T-helper 9 cell (primary cell): Measurements from ENCODE around the gene SMAP2.
A peak's percentile ranks its signal among the peaks of the same experiment; 100 is the strongest.

ENCODE experiments used
- DNase-seq: peaks from one replicate; pipeline ENCODE4 v3.0.0-alpha.2; 2020

The SMAP2 gene

DNA sequence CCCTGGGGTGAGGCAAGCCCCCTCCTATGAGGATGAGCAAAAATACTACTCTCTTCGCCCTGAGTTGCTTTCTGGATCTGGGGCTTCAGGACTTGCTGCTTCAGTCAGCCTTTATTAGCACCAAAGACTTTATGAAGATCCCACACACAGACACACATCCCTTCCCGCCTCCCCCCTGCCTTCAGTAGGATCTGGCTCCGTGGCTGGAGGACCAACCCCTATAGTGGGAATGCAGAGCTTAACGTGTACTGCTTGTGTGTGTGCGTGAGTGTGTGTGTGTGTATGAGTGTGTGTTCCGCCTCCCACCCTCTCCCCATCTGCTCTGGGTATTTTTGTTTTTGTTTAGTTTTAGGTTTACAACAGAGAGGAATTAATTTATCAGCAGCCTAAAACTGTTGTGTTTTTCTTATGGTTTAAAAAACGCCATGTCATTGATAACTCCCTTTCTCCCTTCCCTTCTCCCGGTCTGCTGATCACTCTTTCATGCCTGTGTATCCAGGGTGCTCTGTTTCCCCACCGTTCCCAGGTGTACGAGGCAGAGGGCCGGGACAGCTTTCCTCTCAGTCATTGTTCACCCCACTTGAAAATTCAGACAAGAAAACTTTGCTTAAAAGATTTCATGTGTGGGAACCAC, 49.2 kb downstream of the SMAP2 start:
- no peak for DNase-seq

GRCh38 chr1:40423264-40423642, 49.7 kb downstream of the SMAP2 start:
- DNase-seq = no peak

- no peak for DNase-seq
These were observed 50.6 kb downstream of the SMAP2 start for GRCh38 chr1:40423951-40424618.

DNA sequence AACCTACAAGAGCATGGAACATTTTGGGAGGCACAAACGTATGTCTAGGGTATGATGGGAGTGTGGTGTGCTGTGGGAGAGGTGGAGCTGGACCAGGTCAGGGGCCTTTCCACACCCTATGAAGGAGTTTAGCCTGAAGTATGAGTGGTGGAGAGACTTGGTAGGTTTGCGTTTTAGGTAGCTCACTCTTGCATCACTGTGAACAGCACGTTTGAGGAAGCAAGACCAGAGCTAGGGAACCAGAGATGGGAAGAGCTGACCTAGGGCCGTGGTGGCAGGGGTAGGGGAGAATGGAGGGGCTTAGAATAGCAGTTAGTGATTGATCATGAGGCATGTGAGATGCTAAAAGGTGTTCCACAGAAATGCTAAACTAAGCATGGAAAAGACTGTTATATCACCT, 51.7 kb downstream of the SMAP2 start:
- DNase-seq = no peak

DNA sequence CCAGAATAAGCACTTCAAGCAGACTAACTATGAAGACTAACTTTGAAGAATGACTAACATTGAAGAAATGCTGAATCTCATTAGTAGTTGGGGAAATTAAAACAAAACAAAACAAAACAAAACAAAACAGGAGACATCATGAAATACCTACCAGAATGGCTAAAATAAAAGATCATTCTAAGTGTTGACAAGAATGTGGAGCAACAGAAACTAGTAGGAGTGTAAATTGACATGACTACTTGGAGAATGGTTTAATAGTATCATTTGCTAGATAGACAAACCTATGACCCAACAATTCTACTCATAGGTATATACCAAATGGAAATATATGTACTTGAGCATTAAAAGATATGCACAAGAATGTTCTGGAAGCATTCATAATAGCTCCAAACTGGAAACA, 57.9 kb downstream of the SMAP2 start:
- no peak for DNase-seq

GRCh38 chr1:40432644-40433390, 59.3 kb downstream of the SMAP2 start:
- DNase-seq = no peak

GRCh38 chr1:40435471-40435870, 61.9 kb downstream of the SMAP2 start:
- DNase-seq = no peak

DNA sequence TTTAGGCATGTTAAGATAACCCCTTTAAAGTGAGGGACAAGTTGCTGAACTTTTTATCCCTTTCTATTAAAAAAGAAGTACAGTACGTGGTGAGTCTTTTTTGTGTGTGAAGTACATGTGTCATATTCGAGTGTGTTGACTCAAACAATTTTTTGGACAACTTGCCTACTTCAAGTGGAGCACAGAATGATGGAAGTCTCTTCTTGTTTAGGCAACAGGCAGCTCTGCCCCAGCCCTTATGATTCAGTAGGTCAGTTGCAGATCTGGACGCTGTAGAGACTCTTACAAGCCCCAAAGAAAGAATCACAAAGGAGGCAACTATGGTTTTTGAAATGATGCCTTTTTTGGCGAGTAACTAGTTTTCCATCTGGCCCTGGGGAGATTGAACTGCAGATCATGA, 62.3 kb downstream of the SMAP2 start:
- DNase-seq = no peak

DNA sequence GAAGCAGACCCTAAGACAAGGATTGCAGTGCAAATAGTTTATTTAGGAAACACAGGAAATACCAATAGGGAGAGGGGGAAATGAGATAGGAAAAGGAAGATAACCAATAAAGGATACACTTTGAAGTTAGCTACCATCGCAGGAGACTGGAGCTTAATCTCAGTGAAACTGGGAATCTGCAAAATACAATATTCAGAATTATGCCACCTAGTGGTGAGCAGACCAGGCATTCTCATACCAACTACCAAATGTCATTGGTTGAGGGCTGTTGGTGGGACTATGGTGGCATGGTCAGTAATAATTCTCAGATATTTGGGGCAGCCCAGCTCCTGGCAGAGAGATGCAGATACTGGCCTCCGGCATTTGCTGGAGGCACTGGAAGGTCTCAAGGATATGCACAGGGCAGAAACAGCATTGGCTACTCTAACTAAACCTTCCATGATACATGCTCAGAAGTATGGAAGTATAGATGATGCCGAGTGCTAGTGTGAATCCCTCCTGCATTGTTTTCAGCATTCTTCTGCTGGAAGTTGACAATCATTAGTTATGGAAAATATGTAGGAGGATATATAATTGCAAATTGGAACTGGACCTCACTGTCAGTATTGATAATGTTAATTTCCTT, 65.0 kb downstream of the SMAP2 start:
- DNase-seq = no peak

GRCh38 chr1:40439247-40439646, 65.7 kb downstream of the SMAP2 start:
- no peak for DNase-seq

DNA sequence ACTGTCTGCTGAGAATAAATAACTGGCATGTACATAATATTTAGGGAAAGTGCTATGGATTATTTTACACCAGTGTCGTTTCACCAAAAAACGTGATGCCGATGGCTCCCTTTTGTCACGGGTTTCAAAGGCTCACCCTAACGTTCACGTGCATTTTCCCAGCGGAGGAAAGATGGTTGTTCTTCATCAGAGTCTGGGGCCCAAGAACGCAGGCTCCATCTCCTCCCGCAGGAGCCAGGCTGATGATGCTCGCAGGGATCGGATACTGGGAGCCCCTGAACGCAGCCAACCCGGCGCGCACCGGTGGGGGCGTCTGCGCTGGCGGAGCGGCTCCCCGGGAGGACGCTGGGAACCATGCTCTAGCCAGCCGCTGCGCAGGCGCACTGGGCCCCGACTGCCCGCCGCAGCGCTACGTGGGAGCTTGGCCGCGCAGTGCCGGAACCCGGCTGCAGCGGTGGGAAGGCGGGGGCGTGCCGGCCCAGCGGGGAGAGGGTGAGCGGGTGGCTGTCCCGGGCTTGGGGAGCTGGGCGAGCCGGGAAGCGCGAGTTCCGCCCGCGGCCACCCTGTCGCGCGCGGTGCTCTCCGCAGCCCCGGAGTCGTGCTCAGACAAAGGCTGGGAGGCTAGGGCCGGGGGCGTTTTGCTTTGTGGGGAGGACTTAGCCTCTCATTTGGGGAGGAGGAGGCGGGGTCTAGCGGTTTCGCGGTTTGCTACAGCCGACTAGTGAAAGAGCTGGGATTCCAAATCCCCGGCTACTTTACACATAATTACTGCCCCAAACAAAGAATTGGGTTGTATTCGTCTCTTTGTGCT, 76.4 kb downstream of the SMAP2 start, which contains the start of gene ZFP69B:
Gene ZFP69B (plus strand): TSS at position 793 of the 811 bp plus-strand sequence. CDS start 486 bp downstream, outside the sequence.
- DNase-seq = peak; percentile 80

GRCh38 chr1:40450495-40451237, 77.1 kb downstream of the SMAP2 start:
- peak; percentile 57 for DNase-seq

- DNase-seq = no peak
These were observed 77.7 kb downstream of the SMAP2 start for GRCh38 chr1:40451238-40451585.

- no peak for DNase-seq
These were observed 81.3 kb downstream of the SMAP2 start for GRCh38 chr1:40454873-40455272.

- no peak for DNase-seq
These were observed 89.5 kb downstream of the SMAP2 start for GRCh38 chr1:40462956-40463590.

DNA sequence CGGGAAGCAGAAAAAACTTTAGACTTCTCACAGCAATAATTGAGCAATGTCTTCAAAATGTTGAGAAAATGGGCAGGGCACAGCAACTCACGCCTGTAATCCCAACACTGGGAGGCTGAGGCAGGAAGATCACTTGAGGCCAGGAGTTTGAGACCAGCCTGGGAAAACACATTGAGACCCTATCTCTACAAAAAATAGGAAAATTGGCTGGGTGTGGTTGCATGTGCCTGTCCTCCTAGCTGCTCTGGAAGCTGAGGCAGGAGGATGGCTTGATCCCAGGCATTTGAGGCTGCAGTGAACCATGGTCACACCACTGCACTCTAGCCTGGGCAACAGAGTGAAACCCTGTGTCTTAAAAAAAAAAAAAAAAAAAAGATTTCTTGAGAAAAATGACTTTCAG, 95.8 kb downstream of the SMAP2 start:
- DNase-seq = no peak
